Activated naive CD4-positive, alpha-beta T cell treated with anti-CD3 and anti-CD28 coated beads, Interleukin-2, amount 50 U/mL, for 72 hours (primary cell): ENCODE measurements around the gene NINJ2. TPM values are rescaled to one million over a fixed set of nuclear protein-coding genes. Genes with fewer than 3 reads are reported as not detected.

Source experiments
- ATAC-seq, 2 donors: fragments of 150-1000 bp; cut with Tn5 transposase; 2 replicates each; pipeline ENCODE4 v1.10.0; 2021; ENCODE audit warnings: mild to moderate bottlenecking in 2 of 2, moderate library complexity in 2 of 2
- DNase-seq, 2 donors: peaks; one replicate each; pipeline ENCODE4 v3.0.0; 2021 to 2022; ENCODE audit warnings: low spot score in 2 of 2
- H3K27ac Mint-ChIP-seq, 2 donors: one replicate each; pipeline ENCODE4 v1.8.0; 2022; ENCODE audit warnings: mild to moderate bottlenecking in 2 of 2, mixed read lengths in 2 of 2
- H3K36me3 Mint-ChIP-seq, 2 donors: one replicate each; pipeline ENCODE4 v1.8.0; 2022; ENCODE audit warnings: mixed read lengths in 2 of 2
- H3K9me3 Mint-ChIP-seq, 2 donors: one replicate each; pipeline ENCODE4 v1.8.0; 2022; ENCODE audit warnings: mixed read lengths in 2 of 2
- total RNA-seq, 2 donors: library from RNA; stranded (reverse); gene quantifications; one replicate each; pipeline ENCODE4 v1.2.3, GENCODE V29; 2022

NINJ2 gene
- total RNA-seq, 2 donors from 2014 or later: 1.4 to 6.1 TPM

DNA sequence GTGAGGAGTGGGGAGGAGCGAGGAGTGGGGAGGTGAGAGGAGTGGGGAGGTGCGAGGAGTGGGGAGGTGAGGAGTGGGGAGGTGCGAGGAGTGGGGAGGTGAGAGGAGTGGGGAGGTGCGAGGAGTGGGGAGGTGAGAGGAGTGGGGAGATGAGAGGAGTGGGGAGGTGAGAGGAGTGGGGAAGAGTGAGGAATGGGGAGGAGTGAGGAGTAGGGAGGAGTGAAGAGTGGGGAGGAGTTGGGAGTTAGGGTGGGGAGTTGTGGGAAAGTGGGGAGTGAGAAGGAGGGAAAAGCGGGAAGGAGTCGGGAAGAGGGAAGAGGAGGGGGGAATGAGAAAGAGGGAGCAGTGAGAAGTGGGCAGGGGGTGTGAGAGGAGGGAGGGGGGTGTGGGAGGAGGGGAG is 117.4 kb downstream of the NINJ2 start:
- DNase-seq: no peak
- ATAC-seq: no peak
- no peaks in the 10 kb centered on the region for H3K36me3 Mint-ChIP-seq
- no peaks in the 10 kb centered on the region for H3K9me3 Mint-ChIP-seq
- no peak overlapping the region for H3K27ac Mint-ChIP-seq

DNA sequence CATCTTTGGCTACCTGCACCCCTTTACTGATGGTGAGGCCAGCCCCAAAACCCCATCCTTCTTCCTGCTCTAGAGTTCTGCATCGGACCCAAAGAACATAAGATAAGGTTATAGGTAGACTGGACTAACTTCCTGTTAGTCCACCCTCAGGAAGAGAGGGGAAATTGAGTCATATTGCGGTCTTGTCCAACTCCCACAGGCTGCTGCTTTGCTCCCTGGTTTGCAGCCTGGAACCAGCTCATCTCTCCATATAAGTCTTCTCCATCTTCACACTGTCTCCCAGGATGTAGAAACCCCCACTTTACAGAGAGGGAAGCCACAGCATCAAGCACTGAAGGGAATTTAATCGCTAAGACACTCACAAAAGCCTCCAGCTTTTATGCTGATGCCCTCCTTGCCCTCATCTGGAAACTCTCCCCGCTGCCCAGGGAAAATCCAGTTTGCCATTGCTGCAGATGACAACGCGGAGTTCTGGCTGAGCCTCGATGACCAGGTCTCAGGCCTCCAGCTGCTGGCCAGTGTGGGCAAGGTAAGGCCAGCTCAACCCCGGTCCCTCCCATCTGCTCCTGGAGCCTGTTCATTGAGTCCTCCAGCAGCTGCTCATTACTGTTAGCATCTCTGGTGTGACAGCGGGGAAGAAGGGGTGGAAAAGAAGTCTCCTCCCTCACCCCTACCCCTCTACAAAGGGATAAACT is 118.2 kb downstream of the NINJ2 start:
- ATAC-seq (no peak), DNase-seq (no peak)
- no peaks in the 10 kb centered on the region for H3K36me3 Mint-ChIP-seq
- H3K9me3 Mint-ChIP-seq: no peaks in the 10 kb centered on the region
- H3K27ac Mint-ChIP-seq: peak overlapping the region in 1 of 2 donors; percentile 15

DNA sequence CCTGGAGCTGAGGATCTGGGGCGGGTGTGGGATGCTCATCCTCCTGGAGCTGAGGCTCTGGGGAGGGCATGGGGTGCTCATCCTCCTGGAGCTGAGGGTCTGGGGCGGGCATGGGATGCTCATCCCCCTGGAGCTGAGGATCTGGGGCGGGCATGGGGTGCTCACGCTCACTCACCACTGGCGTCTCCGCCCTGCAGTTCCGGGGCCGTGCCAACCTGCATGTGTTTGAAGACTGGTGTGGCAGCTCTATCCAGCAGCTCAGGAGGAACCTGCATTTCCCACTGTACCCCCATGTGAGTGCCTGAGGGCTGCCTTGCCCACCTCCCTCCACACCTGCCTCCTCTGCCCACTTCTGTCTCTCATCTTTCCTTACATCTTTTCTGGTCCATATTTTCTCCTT is 119.1 kb downstream of the NINJ2 start:
- no peaks in the 10 kb centered on the region for H3K9me3 Mint-ChIP-seq

DNA sequence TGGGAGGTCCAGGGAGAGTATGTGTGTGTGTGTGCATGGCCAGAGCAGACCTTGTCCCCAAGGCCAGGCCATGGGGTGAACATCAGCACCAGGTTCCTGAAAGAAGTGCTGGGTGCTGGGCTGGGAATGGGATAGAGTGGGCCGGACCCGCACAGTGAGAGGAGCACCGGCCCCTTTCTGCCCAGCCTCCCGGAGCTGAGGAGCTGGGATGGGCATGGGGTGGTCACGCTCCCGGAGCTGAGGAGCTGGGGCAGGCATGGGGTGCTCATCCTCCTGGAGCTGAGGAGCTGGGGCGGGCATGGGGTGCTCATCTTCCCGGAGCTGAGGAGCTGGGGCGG is 120.2 kb downstream of the NINJ2 start:
- no peaks in the 10 kb centered on the region for H3K9me3 Mint-ChIP-seq
- no peak for DNase-seq
- no peaks in the 10 kb centered on the region for H3K36me3 Mint-ChIP-seq
- ATAC-seq: no peak
- no peak overlapping the region for H3K27ac Mint-ChIP-seq

More for the DNA sequence above, 119.1 kb downstream of the NINJ2 start:
- ATAC-seq (no peak), DNase-seq (no peak)
- Mint-ChIP-seq H3K36me3 (no peaks in the 10 kb centered on the region), H3K27ac (no peak overlapping the region)

DNA sequence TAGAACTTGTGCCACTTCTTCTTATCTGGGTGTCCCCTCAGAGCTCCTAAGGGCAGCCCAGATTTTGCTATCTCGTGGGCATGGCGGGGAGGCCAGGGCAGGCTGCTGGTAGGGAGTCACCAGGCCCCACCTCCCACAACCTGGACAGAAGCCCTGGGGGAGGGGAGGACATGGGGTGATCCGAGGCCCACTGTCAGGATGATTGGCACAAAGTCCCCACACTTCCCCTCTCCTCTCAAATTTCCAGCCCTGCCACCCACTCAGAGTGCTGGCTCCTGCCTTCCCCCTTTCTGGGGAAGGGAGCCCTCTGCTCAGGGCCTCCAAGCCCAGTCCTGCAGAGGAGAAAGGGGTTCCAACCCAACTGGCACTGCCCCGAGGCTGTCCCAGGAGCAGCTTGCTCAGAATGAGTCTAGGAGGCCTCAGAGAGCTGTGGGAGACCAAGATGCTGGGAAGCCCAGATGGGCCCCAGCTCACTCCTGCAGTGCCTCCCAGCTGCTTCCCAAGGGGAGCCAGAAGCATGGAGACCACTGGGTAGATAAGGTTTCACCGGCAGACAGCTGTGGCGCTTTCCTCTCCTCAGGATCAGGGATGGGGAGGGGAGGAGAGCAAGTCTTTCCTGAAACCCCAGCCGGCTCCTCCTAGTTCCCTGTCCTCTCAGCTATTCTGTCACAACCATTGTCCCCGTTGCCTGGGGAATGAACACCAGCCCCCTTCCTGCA is 120.7 kb downstream of the NINJ2 start:
- no peak overlapping the region for H3K27ac Mint-ChIP-seq
- no peaks in the 10 kb centered on the region for H3K36me3 Mint-ChIP-seq
- H3K9me3 Mint-ChIP-seq: no peaks in the 10 kb centered on the region
- DNase-seq: no peak
- ATAC-seq: no peak

DNA sequence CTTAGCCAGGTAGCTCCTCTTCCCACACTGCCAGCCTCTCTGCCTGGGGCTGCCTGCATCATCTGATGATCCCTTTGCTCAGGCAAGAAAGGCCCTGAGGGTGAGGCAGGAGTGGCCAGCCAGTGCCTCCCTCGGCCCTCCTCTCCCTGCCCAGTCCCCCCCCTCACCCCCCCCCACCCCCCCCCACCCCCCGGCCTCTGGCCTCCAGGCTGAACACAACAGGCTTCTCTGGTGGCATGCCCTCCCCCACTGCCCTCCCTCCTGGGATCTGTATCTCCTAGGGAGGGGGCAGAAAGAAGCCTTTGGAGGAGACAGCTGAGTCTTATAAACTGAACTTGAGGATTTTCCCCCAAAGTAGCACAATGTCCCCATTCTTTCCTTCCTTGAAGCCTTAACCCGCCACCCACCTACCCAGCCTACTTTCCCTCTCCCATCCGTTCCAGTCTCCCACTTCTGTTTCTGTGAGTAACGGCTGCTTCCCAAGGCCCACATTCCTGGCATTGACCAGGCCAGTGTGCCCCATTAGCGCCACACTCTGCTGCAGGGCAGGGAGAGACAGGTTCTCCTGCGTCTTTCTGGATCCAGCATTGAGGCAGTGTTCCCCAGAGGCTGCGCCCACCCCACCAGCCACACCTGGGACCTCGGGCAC is 121.4 kb downstream of the NINJ2 start:
- Mint-ChIP-seq H3K36me3 (no peaks in the 10 kb centered on the region), H3K27ac (no peak overlapping the region), H3K9me3 (no peaks in the 10 kb centered on the region)
- DNase-seq (no peak), ATAC-seq (no peak)

DNA sequence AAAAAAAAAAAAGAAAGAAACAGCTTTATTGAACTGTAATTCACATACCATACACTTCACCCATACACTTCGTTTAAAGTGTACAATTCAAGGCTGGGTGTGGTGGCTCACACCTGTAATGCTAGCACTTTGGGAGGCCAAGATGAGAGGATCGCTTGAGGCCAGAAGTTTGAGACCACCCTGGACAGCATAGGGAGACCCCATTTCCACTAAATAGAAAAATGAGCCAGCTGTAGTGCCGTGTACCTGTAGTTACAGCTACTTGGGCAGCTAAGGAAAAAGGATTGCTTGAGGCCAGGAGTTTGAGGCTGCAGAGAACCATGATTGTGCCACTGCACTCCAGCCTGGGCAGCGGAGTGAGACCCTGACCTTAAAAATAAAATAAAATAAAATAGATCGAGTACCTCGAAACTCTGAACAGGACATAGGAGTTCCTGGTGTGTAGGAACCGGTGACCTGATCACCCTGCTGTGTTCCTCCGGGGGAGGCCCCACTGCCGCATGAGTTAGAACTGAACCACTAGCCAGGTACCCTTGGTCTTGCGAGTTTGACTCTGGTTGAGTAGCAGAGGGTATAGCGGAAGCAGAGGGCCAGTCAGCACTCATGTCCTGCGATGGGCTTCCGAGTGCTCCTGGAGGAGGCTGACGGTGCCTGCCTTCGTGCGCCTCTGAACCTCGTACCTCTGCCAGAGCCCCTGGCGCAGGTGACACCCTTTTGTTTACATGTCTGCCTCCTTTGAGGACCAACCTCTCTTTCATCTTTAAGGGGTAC is 123.5 kb downstream of the NINJ2 start:
- Mint-ChIP-seq H3K27ac (peak overlapping the region in 1 of 2 donors; percentile 38), H3K36me3 (no peaks in the 10 kb centered on the region), H3K9me3 (no peaks in the 10 kb centered on the region)
- no peak for DNase-seq
- ATAC-seq: no peak

DNA sequence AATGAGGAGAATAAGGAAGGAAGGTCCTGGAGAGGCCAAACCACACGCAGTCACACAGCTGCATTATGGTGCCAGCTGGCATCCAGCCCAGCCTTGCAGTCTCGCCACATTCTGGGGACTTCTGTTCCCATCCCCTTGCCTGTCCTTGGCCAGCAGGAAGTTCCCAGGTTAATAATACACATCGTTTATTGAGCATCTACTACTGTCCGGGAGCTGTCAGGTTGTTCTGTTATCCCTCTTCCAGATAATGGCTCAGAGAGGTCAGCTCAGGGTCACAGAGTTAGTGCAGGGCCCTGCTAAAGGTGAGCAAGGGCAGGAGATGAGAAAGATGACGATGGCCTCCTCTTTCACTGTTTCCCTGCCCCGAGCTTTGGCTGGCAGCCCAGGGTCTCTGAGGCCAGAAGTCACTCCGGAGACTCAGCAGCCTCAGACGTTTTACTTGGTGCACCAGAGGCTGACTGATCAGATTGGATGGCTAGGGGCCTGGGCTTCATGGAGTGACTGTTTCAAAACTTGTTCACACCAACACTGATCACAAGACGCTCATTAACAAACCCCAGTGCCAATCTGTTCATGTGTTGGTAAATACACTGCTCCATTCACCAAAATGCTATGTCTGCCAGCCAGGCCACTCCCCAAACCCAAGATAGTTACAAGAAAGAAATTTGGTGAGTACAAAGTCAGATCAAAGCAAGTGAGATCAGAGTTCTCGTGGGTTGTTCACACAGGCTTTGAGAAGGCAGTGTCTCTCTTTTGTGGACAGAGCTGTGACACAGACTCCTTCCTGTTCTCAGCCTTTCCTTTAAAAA is 124.3 kb downstream of the NINJ2 start:
- no peaks in the 10 kb centered on the region for H3K36me3 Mint-ChIP-seq
- DNase-seq: no peak
- no peaks in the 10 kb centered on the region for H3K9me3 Mint-ChIP-seq
- ATAC-seq: peak; percentile 90 to 97
- H3K27ac Mint-ChIP-seq: peak overlapping the region; percentile 7 to 38

DNA sequence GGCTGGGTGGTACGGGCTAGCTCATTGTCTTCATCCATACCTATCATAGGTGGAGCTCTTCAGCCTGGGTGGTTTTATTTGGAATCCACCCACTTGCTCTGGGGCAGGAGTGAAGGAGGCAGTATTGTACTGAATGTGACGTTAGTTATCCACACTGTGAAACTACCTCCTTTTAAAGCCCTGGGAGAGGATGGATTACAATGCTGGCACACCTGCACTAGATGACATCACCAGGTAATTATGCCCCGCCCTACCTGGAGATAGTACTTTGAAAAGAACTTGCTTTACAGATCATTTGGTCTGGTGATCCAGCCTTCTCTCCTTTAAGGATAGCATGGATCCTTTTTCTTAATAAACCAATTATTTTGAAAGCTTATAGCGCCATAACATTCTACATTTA is 125.5 kb downstream of the NINJ2 start:
- no peak for ATAC-seq
- Mint-ChIP-seq H3K27ac (no peak overlapping the region), H3K36me3 (peaks cover under 1% of the 10 kb centered on the region in 2 donors), H3K9me3 (no peaks in the 10 kb centered on the region)
- DNase-seq: no peak

DNA sequence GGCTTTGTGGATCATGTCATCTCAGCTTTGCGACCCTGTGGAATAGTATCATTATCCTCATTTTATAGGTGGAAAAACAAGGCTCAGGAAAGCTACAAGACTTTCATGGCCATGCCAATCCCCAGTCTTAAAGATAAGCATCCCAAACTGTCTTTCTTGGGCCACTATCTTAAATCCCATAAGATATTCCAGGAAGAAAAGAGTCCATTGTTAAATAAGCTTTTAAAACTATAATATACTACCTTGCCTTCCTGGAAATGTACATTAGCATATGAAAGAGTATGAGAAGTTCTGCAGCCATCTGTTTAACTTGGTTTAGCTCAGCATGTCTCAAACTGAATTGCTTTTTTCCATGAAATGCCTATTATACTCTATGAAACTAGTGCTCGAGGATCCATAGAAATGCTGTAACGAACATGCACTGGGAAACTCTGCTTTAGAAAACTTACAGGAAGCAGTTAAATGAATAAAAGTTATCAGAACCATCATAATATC is 126.4 kb downstream of the NINJ2 start:
- Mint-ChIP-seq H3K27ac (no peak overlapping the region), H3K9me3 (peaks cover 5 to 7% of the 10 kb centered on the region in 2 donors), H3K36me3 (peaks cover 10% of the 10 kb centered on the region in 2 donors)
- DNase-seq (no peak), ATAC-seq (no peak)

DNA sequence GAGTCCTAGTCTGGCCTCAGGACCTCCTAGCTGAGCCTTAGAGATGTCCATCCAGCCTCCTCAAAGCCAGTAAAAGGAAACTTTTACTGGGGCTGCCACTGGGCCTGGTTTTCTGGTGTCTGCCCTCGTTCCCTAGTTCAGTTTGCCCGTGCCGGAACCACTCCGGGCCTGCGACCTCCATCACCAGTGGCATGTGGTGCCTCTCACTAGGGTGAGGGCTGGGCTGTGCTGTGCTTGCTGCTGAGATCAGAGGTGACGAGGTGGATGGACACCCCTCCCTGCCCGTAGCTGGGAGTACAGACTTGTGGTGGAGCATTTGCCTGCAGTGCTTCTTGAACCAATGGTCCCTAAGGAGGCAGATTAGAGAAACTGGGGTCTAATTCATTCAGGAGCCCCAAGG is 127.8 kb downstream of the NINJ2 start:
- peaks cover 7 to 13% of the 10 kb centered on the region in 2 donors for H3K9me3 Mint-ChIP-seq
- no peak for ATAC-seq
- H3K27ac Mint-ChIP-seq: no peak overlapping the region
- H3K36me3 Mint-ChIP-seq: peaks cover 10 to 16% of the 10 kb centered on the region in 2 donors
- no peak for DNase-seq

DNA sequence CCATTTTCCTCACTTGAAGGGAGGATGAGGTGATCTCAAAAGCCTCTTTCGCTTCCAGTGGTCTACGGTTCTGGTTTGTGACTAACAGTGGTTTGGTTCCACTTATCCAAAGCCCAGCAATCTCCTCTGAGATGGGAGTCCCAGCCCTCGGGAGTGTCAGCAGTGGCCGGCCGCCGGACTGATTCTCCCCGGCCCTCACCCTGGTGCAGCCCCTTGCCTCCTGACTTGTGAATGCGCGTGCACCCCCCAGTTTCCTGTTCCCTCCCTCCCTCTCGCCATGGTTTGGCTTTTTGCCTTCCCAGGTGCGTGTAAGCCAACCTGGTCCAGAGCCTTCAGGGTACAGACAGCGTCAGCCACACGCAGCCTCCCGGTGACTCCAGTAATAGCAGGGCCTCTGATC is 129.0 kb downstream of the NINJ2 start:
- Mint-ChIP-seq H3K27ac (no peak overlapping the region), H3K9me3 (peaks cover 8 to 14% of the 10 kb centered on the region in 2 donors)

DNA sequence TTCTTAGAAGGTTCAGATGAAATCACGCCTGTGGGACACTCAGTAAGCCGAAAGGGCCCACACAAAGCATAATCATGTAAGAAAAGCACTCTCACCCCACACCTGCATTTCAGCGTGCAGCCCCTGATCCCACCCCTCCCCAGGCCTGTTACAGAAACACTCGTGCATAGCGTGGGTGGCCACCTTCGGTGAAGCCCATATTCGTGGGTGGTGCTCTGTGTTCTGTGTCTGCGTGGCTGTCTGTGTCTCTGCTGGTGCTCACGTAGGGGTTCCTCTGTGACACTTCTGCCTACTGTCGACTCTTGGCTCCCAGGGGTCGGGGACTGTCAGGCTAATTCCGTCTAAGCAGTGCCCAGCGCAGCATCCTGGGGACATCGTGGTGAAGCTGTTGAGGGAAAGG is 129.5 kb downstream of the NINJ2 start:
- Mint-ChIP-seq H3K36me3 (peaks cover 10 to 18% of the 10 kb centered on the region in 2 donors), H3K9me3 (peaks cover 8 to 14% of the 10 kb centered on the region in 2 donors), H3K27ac (no peak overlapping the region)
- ATAC-seq (no peak), DNase-seq (no peak)

More for the DNA sequence above, 129.0 kb downstream of the NINJ2 start:
- H3K36me3 Mint-ChIP-seq: peaks cover 10 to 18% of the 10 kb centered on the region in 2 donors
- DNase-seq (no peak), ATAC-seq (no peak)

DNA sequence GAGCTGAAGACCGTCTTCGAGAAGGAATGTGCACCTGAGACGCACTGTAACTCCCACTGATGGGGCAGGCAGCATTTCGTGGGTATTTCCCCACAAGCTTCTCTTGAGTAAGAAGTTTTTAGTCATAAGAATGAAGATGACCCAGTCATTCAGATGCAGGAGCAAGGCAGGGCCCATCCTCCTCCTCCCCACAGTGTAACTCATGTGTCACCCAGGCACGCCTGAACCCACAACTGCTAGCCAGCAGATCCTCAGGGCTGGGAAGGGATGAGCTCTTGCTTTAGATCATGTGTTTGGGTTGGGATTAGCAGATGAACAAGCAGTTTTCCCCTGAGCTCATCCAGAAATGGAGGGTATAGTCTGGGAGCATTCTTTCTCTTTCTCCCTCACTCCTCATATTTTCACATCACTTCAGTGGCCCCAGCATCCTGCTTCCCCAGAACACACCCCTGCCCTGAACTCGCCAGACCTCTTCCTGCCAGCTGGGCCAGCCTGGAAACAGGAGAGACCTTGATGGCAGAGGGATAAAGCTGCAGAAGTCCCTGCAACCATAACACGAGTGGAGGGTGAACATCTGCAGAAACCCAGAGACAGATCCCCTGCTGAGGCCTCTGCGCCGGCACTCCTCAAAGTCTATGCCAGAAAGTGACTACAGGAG is 130.2 kb downstream of the NINJ2 start:
- DNase-seq (no peak), ATAC-seq (peak; percentile 38 to 45)
- peaks cover 8 to 14% of the 10 kb centered on the region in 2 donors for H3K9me3 Mint-ChIP-seq
- no peak overlapping the region for H3K27ac Mint-ChIP-seq
- H3K36me3 Mint-ChIP-seq: peaks cover 10 to 18% of the 10 kb centered on the region in 2 donors

DNA sequence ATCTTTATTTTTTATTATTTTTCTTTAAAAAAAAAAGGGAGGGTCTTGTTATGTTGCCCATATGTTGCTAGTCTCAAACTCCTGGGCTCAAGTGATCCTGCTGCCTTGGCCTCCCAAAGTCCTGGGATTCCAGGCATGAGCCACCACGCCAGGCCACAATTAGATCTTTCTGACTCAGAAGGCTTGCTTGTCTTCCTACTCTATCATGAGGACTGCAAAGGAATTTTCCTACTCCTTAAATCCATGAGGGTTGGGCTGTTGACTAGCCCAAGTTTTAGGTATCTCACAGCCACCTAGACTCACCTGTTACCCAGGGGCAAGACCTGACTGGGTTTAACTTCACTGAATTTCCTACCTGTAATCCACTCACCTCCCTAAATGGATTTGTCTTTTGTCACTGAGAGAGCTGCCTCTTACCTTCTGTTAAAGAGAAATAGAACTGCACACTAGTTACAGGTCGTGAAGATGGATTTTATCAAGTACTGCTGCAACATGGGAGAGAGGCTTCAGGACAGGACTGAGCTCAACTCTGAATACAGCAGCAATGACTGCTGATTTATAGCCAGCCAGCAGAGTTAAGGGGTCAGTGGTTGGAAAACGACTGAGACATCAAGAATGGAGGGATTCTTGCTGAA is 131.2 kb downstream of the NINJ2 start:
- DNase-seq: no peak
- no peak overlapping the region for H3K27ac Mint-ChIP-seq
- peaks cover 10 to 18% of the 10 kb centered on the region in 2 donors for H3K36me3 Mint-ChIP-seq
- no peak for ATAC-seq
- peaks cover 8 to 14% of the 10 kb centered on the region in 2 donors for H3K9me3 Mint-ChIP-seq
